Occipital lobe (tissue), 2 donors: ENCODE results near the gene IRX1. TPM values are rescaled to one million over a fixed set of nuclear protein-coding genes. Genes with fewer than 3 reads are reported as not detected.

Source experiments
- DNase-seq: peaks from one replicate; lab custom pipeline; 2025; lab: John Stamatoyannopoulos, UW
- total RNA-seq: library from RNA; depleted of rRNA; stranded (reverse); fragments of >200 nt; gene quantifications from one replicate; pipeline ENCODE4 v1.2.3, GENCODE V29; 2014

Gene IRX1
- not detected for total RNA-seq

- no peak for DNase-seq
Measured at GRCh38 chr5:3595006-3595961, at the start of gene IRX1. IRX1 (plus strand) TSS chr5:3595832; CDS start chr5:3596106, 274 bp downstream.

- no peak for DNase-seq
Measured at GRCh38 chr5:3546028-3546427, 49.6 kb upstream of the IRX1 start.

- no peak for DNase-seq
Measured at GRCh38 chr5:3564116-3564515, 31.5 kb upstream of the IRX1 start.

- no peak for DNase-seq
Measured at GRCh38 chr5:3564827-3565518, 30.7 kb upstream of the IRX1 start.

GRCh38 chr5:3584724-3585531 is 10.7 kb upstream of the IRX1 start:
- DNase-seq: no peak

GRCh38 chr5:3590161-3590966 is 5.3 kb upstream of the IRX1 start:
- DNase-seq: no peak

- DNase-seq: no peak
Measured at GRCh38 chr5:3590967-3591900, 4.4 kb upstream of the IRX1 start.

GRCh38 chr5:3592298-3592697 is 3.3 kb upstream of the IRX1 start:
- DNase-seq: no peak

GRCh38 chr5:3593771-3594509 is 1.7 kb upstream of the IRX1 start:
- DNase-seq: no peak

GRCh38 chr5:3594510-3595005 is 1.1 kb upstream of the IRX1 start:
- no peak for DNase-seq

GRCh38 chr5:3596261-3596825 is 711 bp downstream of the IRX1 start:
- DNase-seq: no peak

- DNase-seq: no peak
Measured at GRCh38 chr5:3596857-3597166, 1.2 kb downstream of the IRX1 start.

- no peak for DNase-seq
Measured at GRCh38 chr5:3597167-3598007, 1.8 kb downstream of the IRX1 start.

GRCh38 chr5:3598207-3598606 is 2.6 kb downstream of the IRX1 start:
- no peak for DNase-seq

- DNase-seq: no peak
Measured at GRCh38 chr5:3598769-3599211, 3.2 kb downstream of the IRX1 start.

- DNase-seq: no peak
Measured at GRCh38 chr5:3599226-3600105, 3.8 kb downstream of the IRX1 start.
